Stimulated activated CD8-positive, alpha-beta memory T cell treated with anti-CD3 and anti-CD28 coated beads, Interleukin-4, amount 100 ng/mL, for 48 hours (primary cell): ENCODE measurements around the gene MIEN1.
"Not testable (repeated sequence)": the region's sequence is repeated elsewhere in the genome, so short reads cannot be mapped to it uniquely, and the experiment has no call there.

ENCODE experiments used
- DNase-seq: peaks from one replicate; pipeline ENCODE4 v3.0.0-alpha.2; 2020

The MIEN1 gene

GRCh38 chr17:39715375-39716072 is 14.8 kb downstream of the MIEN1 start:
- no peak for DNase-seq

GRCh38 chr17:39714234-39714633 is 16.1 kb downstream of the MIEN1 start:
- DNase-seq = no peak

GRCh38 chr17:39711851-39712250 is 18.5 kb downstream of the MIEN1 start:
- no peak for DNase-seq

- not testable (repeated sequence) for DNase-seq
These were observed 19.3 kb downstream of the MIEN1 start for GRCh38 chr17:39711071-39711470.

- no peak for DNase-seq
These were observed 20.1 kb downstream of the MIEN1 start for GRCh38 chr17:39709998-39710964.

- no peak for DNase-seq
These were observed 20.9 kb downstream of the MIEN1 start for GRCh38 chr17:39709319-39709997.

GRCh38 chr17:39706921-39707337 is 23.4 kb downstream of the MIEN1 start:
- DNase-seq = no peak

GRCh38 chr17:39706383-39706782 is 23.9 kb downstream of the MIEN1 start:
- DNase-seq = no peak

GRCh38 chr17:39705786-39706348 is 24.5 kb downstream of the MIEN1 start:
- no peak for DNase-seq

GRCh38 chr17:39704821-39705551 is 25.3 kb downstream of the MIEN1 start:
- DNase-seq = no peak

GRCh38 chr17:39703913-39704312 is 26.4 kb downstream of the MIEN1 start:
- no peak for DNase-seq

GRCh38 chr17:39702901-39703893 is 27.1 kb downstream of the MIEN1 start:
- DNase-seq = no peak

- no peak for DNase-seq
These were observed 28.4 kb downstream of the MIEN1 start for GRCh38 chr17:39701784-39702422.

GRCh38 chr17:39701012-39701783 is 29.1 kb downstream of the MIEN1 start:
- no peak for DNase-seq

- no peak for DNase-seq
These were observed 30.0 kb downstream of the MIEN1 start for GRCh38 chr17:39700148-39700987.

GRCh38 chr17:39699818-39700147 is 30.5 kb downstream of the MIEN1 start, which contains the start of gene ERBB2:
Gene ERBB2, plus strand, starts transcription at chr17:39700064. Its CDS starts 175 bp downstream, at chr17:39700239.
- DNase-seq = no peak

- not testable (repeated sequence) for DNase-seq
These were observed 31.0 kb downstream of the MIEN1 start for GRCh38 chr17:39699157-39699817.

- no peak for DNase-seq
These were observed 32.4 kb downstream of the MIEN1 start for GRCh38 chr17:39697961-39698360.
